GM19193 (cell line): ENCODE data around the gene TESK1.

ENCODE experiments used
- POLR2A ChIP-seq: IDR thresholded peaks from 4 replicates; pipeline ENCODE4 v1.6.1; 2011; ENCODE audit not compliant: insufficient read depth, insufficient read length; ENCODE audit errors: extremely low read depth

The TESK1 gene

GRCh38 chr9:35604578-35605350 is at the start of gene TESK1:
TSS of gene TESK1 (plus strand) at chr9:35605262. CDS start at chr9:35605620, 358 bp downstream.
- TF ChIP-seq POLR2A: no peak

GRCh38 chr9:35555881-35556280 is 49.2 kb upstream of the TESK1 start:
- TF ChIP-seq POLR2A: no peak

- no peak for TF ChIP-seq POLR2A
Observed at GRCh38 chr9:35556776-35557175, 48.3 kb upstream of the TESK1 start.

GRCh38 chr9:35557320-35557719 is 47.7 kb upstream of the TESK1 start:
- no peak for TF ChIP-seq POLR2A

GRCh38 chr9:35558185-35558584 is 46.9 kb upstream of the TESK1 start:
- TF ChIP-seq POLR2A: no peak

GRCh38 chr9:35559792-35560530 is 45.1 kb upstream of the TESK1 start:
- no peak for TF ChIP-seq POLR2A

- no peak for TF ChIP-seq POLR2A
Observed at GRCh38 chr9:35560625-35561337, 44.3 kb upstream of the TESK1 start.

- no peak for TF ChIP-seq POLR2A
Observed at GRCh38 chr9:35561468-35562261, 43.4 kb upstream of the TESK1 start.

GRCh38 chr9:35562895-35563780 is 41.9 kb upstream of the TESK1 start:
- no peak for TF ChIP-seq POLR2A

GRCh38 chr9:35563791-35564197 is 41.3 kb upstream of the TESK1 start:
- no peak for TF ChIP-seq POLR2A

GRCh38 chr9:35564658-35565061 is 40.4 kb upstream of the TESK1 start:
- TF ChIP-seq POLR2A: no peak

GRCh38 chr9:35566417-35566816 is 38.6 kb upstream of the TESK1 start:
- TF ChIP-seq POLR2A: no peak

GRCh38 chr9:35568196-35568595 is 36.9 kb upstream of the TESK1 start:
- TF ChIP-seq POLR2A: no peak

GRCh38 chr9:35569206-35569605 is 35.9 kb upstream of the TESK1 start:
- no peak for TF ChIP-seq POLR2A
